SK-N-SH treated with all-trans-retinoic acid at 6 μM for 48 hours (cell line): Measurements from ENCODE around the gene ATF1.

ENCODE experiments used
- ARNTL ChIP-seq: fragments of 450-650 bp; formaldehyde crosslinking; IDR thresholded peaks from 2 replicates; pipeline ENCODE4 v1.5.0; 2020; ENCODE audit warnings: low read depth, mild to moderate bottlenecking, moderate library complexity, borderline replicate concordance
- CREB5 ChIP-seq: fragments of 250-450 bp; sonication (Bioruptor Pico); IDR thresholded peaks from 2 replicates; pipeline ENCODE4 v1.5.1; 2020; ENCODE audit warnings: low read depth, mild to moderate bottlenecking, moderate library complexity
- CSRNP3 ChIP-seq: fragments of 250-450 bp; sonication (Bioruptor Pico); IDR thresholded peaks from 2 replicates; pipeline ENCODE4 v1.5.1; 2021; ENCODE audit warnings: mild to moderate bottlenecking, moderate library complexity
- PATZ1 ChIP-seq: fragments of 250-450 bp; sonication (Bioruptor Pico); IDR thresholded peaks from 2 replicates; pipeline ENCODE4 v1.8.0; 2020; ENCODE audit warnings: mild to moderate bottlenecking, moderate library complexity, borderline replicate concordance
- PPARA ChIP-seq: fragments of 250-450 bp; sonication (Bioruptor Pico); IDR thresholded peaks from 2 replicates; pipeline ENCODE4 v1.5.0; 2020; ENCODE audit warnings: mild to moderate bottlenecking, borderline replicate concordance
- TCF4 ChIP-seq: fragments of 250-450 bp; sonication (Bioruptor Pico); IDR thresholded peaks from 2 replicates; pipeline ENCODE4 v1.8.0; 2021; ENCODE audit warnings: mild to moderate bottlenecking, moderate library complexity, borderline replicate concordance
- ZFP3 ChIP-seq: fragments of 250-450 bp; sonication (Bioruptor Pico); IDR thresholded peaks from 2 replicates; pipeline ENCODE4 v1.5.0; 2020; ENCODE audit warnings: mild to moderate bottlenecking, moderate library complexity
- ZFP30 ChIP-seq: fragments of 450-650 bp; formaldehyde crosslinking; IDR thresholded peaks from 2 replicates; pipeline ENCODE4 v1.5.0; 2022; ENCODE audit warnings: mild to moderate bottlenecking, moderate library complexity
- ZNF70 ChIP-seq: fragments of 450-650 bp; formaldehyde crosslinking; IDR thresholded peaks from 2 replicates; pipeline ENCODE4 v1.5.0; 2020; ENCODE audit warnings: mild to moderate bottlenecking, moderate library complexity
- ZNF8 ChIP-seq: fragments of 450-650 bp; formaldehyde crosslinking; IDR thresholded peaks from 2 replicates; pipeline ENCODE4 v1.5.0; 2020; ENCODE audit warnings: mild to moderate bottlenecking, moderate library complexity

GRCh38 chr12:50749459-50749882 lies 14.4 kb upstream of the ATF1 start:
- no peak for TF ChIP-seq PPARA (CRISPR knock-in tag)
- no peak for TF ChIP-seq ZNF70 (CRISPR knock-in tag)
- no peak for TF ChIP-seq ZFP3 (CRISPR knock-in tag)
- no peak for TF ChIP-seq TCF4 (CRISPR knock-in tag)
- no peak for TF ChIP-seq ZFP30 (CRISPR knock-in tag)
- no peak for TF ChIP-seq CREB5
- TF ChIP-seq ZNF8 (CRISPR knock-in tag) = no peak
- no peak for TF ChIP-seq PATZ1 (CRISPR knock-in tag)
- no peak for TF ChIP-seq ARNTL (CRISPR knock-in tag)
- no peak for TF ChIP-seq CSRNP3 (CRISPR knock-in tag)
